Stimulated activated naive CD4-positive, alpha-beta T cell treated with Interleukin-2 at 50 U/mL for 16 hours (primary cell): ENCODE measurements around the gene AMN1.

Experiments used
- DNase-seq: peaks from one replicate; lab custom pipeline; 2025; lab: John Stamatoyannopoulos, UW

AMN1 gene

GRCh38 chr12:31629756-31630732 is 98.8 kb downstream of the AMN1 start:
- no peak for DNase-seq

DNA sequence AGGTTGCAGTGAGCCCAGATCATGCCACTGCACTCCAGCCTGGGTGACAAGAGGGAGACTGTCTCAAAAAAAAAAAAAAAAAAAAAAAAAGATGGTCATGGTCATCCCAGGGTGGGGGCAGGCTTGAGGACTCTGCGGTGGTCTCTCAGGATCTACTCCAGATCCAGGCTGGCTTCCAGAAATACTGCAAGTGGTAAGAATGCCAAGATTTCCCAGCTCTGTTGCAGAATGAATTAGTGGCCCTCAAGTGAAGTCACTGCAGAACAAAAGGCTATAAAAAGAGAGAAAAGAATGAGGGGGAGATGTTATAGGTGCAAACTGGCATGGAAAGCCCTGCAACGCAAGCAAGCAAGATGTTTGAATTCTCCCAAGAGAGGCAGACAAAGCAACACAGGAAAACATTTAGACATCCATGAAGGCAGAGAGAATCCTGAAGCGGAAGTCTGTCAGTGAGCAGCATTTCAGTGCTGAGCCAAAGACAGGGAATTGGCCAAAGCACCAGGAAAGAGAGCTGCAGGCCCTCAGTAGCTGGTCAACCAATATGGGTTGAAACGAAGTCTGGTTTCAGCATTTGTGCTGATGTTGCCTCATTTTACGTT is 101.3 kb downstream of the AMN1 start:
- DNase-seq, result no peak

- no peak for DNase-seq
Measured at GRCh38 chr12:31626270-31626995, 102.4 kb downstream of the AMN1 start.

DNA sequence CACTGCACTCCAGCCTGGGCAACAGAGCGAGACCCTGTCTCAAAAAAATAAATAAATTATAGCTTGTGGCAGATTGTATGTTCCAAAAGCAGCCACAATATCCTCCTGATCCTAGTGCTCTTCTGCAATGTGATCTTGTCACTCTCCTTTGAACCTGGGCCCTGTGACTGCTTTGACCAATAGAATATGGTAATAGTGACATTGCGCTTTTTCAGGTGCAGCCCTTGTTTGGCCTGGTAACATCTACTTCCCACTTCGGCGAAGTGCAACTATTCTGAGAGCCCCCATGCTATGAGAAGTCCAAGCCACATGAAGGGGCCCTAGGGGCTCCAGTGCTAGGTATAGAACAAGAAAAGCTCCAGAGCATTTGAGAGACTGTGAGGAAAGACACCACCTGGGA is 106.8 kb downstream of the AMN1 start:
- DNase-seq, result no peak
